NCI-H1417 (cell line): ENCODE results near the gene KLHL22.
"Not testable (repeated sequence)": the region's sequence is repeated elsewhere in the genome, so short reads cannot be mapped to it uniquely, and the experiment has no call there.

Experiments
- DNase-seq, 3 experiments: peaks; one replicate each; lab custom pipeline; 2025; lab: John Stamatoyannopoulos, UW

KLHL22 gene

DNA sequence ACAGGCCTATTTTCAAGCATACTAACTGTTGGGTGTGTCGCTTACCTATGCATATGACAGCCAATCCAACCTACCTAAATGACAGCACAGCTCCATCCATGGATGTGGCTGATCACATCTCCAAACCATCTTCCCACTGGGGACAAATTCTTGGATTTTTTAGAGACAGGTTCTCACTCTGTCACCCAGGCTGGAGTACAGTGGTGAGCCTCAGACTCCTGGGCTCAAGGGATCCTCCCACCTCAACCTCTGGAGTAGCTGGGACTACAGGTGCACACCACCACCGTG lies 76.0 kb downstream of the KLHL22 start:
- no peak for DNase-seq

DNA sequence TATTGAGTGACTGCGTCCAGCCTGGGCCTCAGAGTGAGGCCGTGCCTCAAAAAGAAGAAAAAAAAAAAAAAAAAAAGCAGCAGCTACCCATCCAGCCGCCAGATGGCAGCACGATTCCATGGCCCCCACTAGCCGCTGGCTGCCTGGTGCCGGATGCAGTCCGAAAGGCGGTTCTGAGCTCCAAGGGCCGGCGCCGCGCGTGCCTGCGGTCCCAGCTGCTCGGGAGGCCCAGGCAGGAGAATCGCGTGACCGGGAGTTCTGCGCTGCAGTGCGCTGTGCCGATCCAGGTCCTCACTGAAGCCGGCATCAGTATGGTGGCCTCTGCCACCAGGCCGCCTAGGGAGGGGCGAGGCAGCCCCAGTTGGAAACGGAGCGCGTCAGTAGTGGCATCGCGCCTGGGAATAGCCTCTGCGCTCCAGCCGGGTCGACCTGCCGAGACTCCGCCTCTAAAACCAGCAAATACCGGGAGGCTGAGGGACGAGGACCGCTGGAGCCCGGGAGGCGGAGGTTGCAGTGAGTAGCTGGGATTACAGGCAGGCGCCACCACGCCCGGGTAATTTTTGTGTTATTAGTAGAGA lies 77.3 kb downstream of the KLHL22 start:
- DNase-seq = peak; percentile 49 to 77 (median 62)

DNA sequence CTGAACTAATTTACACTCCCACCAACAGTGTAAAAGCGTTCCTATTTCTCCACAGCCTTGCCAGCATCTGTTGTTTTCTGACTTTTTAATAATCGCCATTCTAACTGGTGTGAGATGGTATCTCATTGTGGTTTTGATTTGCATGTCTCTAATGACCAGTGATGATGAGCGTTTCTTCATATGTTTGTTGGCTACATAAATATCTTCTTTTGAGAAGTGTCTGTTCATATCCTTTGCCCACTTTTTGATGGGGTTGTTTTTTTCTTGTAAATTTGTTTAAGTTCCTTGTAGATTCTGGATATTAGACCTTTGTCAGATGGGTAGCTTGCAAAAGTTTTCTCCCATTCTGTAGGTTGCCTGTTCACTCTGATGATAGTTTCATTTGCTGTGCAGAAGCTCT lies 79.9 kb downstream of the KLHL22 start:
- DNase-seq = not testable (repeated sequence)

DNA sequence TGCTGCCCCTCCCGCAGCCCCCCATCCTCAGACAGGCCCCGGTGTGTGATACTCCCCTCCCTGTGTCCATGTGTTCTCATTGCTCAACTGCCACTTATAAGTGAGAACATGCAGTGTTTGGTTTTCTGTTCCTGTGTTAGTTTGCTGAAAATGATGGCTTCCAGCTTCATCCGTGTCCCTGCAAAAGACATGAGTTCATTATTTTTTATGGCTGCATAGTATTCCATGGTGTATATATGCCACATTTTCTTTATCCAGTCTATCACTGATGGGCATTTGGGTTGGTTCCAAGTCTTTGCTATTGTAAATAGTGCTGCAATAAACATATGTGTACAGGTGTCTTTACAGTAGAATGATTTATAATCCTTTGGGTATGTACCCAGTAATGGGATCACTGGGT lies 80.4 kb downstream of the KLHL22 start:
- DNase-seq = not testable (repeated sequence)

DNA sequence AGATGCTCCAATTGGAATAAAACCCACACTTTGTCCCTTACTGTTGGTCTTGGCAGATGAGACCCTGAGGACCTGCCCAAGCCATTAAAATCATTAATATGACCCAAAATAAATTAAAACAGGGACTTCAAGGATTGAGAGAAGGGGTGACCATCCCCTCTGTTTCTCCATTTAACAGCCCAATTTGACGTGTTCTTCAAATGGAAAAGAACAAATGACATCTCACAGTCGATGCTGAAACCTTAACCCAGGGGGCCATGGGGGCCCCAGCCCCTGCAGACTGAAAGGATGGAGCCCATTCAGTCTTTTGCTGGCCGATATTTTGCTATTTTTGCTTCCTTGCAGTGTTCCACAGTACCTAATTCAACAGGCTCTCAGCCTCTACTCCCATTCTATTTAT lies 81.1 kb downstream of the KLHL22 start:
- no peak for DNase-seq

- no peak for DNase-seq
These were observed 81.5 kb downstream of the KLHL22 start for GRCh38 chr22:20414059-20414440.

DNA sequence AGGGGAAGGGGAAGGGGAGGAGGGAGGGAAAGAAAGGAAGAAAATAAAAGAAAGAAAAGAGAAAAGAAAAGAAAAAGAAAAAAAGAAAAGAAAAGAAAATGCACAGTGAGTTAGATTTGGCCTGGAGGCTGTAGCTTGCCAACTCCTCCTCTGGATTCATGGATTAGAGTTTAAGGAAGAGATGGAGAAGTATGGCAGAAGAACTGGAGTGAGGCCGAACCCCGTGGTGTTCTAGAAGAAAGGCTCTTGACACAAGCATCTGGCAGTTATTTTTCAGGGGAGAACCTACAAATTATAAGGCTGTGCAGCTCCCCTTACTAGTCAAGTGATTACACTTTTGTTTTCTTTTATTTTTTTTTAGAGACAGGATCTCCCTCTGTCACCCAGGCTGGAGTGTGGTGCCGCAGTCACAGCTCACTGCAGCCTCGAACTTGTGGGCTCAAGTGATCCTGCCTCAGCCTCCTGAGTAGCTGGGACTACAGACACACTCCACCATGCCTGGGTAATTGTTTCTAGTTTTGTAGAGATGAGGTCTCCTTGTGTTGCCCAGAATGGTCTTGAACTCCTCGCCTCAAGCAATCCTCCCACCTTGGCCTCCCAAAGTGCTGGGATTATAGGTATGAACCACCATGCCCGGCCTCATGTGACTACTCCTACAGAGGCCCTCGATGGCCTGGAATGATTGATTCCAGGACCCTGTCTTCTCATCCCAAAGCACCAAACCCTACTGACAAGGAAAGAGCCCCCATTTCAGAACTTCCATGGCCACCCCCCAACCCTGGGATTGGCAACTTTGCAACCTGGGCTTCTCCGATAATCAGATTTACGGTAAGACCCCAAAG lies 82.2 kb downstream of the KLHL22 start:
- no peak for DNase-seq

DNA sequence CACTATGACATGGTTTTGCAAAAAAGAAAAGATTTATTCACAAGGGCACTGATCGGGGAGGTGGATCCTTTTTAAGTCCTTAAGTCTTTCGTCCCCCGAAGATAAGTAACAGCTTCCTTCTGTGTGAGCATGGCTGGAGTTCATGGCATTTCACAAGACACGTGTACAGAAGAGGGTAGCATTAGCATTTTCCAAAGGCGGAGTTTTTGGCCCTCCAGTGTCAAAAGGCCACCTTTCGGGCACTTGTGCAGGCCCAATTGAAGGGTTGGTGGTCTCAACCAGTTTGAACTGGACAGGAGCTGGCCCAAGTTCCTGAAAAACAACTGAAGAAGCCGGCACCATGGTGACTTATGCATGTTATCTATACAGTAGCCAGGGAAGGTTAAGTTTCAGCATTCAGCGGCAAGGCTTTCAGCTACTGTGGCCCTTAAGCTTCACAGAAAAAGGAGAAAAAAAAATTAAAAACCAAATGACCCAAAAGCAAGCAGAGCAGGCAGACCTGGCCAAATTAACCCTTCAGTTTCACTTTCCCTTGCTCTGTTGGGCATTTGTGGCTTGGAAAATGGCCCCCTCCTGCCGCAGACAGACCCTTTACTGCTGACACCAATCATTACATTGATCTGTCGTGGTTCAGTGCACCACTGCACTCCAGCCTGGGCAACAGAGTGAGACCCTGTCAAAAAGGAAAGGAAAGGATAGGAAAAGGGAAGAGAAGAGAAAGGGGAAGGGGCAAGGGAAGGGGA lies 83.0 kb downstream of the KLHL22 start:
- no peak for DNase-seq

DNA sequence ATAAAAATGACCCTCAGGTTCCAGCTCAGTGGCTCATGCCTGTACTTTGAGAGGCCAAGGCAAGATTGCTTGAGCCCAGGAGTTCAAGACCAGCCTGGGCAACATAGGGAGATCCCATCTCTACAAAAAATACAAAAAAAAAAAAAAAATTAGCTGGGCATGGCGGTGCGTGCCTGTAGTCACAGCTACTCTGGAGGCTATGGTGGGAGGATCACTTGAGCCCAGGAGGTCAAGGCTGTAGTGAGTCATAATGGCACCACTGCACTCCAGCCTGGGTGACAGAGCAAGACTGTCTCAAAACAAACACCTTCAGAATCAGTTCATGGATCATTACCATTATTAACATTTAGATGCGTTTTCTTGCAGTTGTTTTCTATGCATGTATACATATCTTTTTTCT lies 86.2 kb downstream of the KLHL22 start:
- not testable (repeated sequence) for DNase-seq

DNA sequence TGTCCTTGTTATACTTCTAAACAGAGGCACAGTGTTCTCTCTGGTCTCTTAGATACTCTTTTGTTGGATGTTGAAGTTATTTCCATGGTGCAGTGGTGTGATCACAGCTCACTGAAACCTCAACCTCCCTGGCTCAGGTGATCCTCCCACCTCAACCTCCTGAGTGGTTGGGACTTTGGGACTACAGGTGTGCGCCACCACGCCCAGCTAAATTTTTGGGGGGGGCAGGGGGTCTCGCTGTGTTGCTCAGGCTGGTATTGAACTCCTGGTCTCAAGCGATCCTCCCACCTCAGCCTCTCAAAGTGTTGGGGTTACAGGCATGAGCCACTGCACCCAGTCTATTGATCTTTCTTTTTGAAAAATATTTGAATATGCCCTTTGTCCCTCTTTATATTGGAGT lies 86.7 kb downstream of the KLHL22 start:
- no peak for DNase-seq

DNA sequence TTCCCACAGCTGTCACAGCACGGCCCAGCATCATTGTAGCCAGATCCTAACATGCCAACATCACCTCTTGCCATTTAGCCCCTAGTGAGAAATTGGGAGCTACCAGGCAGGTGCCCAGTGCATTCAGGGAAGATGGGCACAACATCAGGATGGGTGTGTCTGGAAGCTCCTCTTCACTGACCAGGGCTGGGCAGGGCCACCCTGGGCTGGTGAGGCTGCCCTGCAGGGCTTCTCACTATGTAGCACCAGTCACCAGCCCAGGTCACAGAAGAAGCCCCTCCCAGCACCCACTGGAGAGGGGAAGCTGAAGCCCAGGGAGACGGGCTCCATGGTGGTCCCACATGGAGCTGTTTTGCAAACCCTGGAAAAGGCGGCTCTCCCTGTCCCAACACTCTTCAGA lies 87.8 kb downstream of the KLHL22 start:
- DNase-seq = no peak

DNA sequence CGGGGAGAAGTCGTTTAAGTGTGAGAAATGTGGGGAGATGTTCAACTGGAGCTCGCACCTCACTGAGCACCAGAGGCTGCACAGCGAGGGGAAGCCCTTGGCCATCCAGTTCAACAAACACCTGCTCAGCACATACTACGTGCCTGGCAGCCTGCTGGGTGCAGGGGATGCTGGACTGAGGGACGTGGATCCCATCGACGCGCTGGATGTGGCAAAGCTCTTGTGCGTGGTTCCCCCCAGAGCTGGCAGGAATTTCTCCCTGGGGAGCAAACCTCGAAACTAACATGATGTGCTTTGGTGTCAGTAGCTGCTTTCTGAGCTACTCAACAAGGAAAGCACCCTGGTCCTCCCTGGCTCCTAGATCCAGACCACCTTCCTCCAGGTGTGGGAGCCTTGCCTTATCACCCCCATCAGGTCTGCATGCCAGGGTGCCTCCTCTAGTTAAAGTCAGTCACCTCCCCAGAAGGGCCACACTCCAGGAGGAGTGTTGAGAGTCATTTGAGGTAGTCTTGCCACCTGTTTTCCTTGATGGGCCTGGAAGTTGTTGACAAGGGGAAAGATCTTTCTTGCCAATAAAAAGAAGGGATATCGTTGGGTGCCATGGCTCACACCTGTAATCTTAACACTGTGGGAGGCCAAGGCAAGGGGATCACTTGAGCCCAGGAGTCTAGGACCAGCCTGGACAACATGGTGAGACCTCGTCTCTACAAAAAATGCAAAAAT lies 88.7 kb downstream of the KLHL22 start:
- no peak for DNase-seq

DNA sequence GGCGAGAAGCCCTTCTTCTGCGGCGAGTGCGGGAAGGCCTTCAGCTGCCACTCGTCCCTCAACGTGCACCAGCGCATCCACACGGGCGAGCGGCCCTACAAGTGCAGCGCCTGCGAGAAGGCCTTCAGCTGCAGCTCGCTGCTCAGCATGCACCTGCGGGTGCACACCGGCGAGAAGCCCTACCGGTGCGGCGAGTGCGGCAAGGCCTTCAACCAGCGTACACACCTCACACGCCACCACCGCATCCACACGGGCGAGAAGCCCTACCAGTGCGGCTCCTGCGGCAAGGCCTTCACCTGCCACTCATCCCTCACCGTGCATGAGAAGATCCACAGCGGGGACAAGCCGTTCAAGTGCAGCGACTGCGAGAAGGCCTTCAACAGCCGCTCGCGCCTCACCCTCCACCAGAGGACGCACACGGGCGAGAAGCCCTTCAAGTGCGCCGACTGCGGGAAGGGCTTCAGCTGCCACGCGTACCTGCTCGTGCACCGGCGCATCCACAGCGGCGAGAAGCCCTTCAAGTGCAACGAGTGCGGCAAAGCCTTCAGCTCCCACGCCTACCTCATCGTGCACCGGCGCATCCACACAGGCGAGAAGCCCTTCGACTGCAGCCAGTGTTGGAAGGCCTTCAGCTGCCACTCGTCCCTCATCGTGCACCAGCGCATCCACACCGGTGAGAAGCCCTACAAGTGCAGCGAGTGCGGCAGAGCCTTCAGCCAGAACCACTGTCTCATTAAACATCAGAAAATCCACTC lies 89.5 kb downstream of the KLHL22 start:
- DNase-seq = no peak

- DNase-seq = no peak
These were observed 90.2 kb downstream of the KLHL22 start for GRCh38 chr22:20405291-20405930.

DNA sequence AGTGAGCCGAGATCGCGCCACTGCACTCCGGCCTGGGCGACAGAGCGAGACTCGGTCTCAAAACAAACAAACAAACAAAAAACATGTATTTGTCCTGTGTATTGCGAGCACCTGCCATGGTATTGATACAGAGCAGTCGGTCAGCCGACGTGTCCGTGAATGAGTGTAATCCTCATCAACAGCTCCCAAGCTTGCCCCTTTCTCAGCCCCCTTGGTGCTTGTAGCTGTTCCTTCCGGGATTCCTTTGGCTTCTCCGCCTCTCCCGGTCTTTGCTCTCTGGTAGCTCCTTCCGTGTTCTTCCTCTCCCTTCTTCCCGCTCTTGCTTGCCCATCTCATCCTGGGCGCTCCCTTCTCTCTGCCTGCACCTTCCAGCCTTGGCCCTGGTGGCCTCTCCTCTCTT lies 90.7 kb downstream of the KLHL22 start:
- no peak for DNase-seq

DNA sequence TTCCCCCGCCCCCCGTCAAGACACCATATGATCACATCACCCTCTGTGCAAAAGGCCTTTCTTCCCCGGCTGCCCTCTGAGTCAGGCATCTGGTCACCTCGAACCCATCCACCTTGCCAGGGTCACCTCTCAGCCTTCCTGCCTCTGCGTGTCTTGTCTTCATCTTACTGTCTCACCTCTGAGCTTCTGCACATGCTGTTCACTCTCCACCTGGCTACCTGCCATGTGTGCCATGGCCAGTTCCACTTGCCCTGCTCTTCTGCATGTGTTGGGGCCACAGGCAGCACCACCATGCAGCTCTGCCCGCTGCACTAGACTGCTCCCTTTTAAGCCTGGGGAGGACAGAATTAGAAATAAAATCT lies 91.8 kb downstream of the KLHL22 start:
- no peak for DNase-seq

- DNase-seq = no peak
These were observed 92.4 kb downstream of the KLHL22 start for GRCh38 chr22:20402960-20403778.

- no peak for DNase-seq
These were observed 94.1 kb downstream of the KLHL22 start for GRCh38 chr22:20401376-20402014.

- no peak for DNase-seq
These were observed 94.8 kb downstream of the KLHL22 start for GRCh38 chr22:20400606-20401375.
